Stimulated activated CD8-positive, alpha-beta memory T cell treated with anti-CD3 and anti-CD28 coated beads, Interleukin-7, amount 100 ng/mL, for 1 hour (primary cell): ENCODE results near the gene MARVELD3.

Source experiments
- DNase-seq, 2 donors: peaks; one replicate each; pipeline ENCODE4 v3.0.0-alpha.2; 2020; ENCODE audit warnings: low read depth in 2 of 2

The MARVELD3 gene

DNA sequence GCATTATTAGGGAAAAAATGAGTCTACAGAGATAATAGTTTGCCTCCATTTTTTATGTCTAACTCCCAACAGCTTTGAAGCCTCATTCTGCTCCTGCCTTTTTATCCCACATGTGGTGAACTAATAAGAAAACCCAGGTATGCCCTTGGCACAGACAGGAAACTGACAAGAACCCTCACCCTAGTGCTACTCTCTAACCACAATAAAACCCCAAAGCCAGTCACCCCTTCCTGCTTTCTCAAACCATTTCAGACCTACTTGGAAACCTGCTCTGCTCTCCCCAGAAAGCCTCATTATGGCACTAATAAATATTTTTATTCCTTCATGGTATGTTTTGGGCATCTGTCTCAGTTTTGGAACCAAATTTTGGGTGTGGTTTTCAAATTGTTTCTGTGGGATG, 3.9 kb upstream of the MARVELD3 start:
- no peak for DNase-seq

DNA sequence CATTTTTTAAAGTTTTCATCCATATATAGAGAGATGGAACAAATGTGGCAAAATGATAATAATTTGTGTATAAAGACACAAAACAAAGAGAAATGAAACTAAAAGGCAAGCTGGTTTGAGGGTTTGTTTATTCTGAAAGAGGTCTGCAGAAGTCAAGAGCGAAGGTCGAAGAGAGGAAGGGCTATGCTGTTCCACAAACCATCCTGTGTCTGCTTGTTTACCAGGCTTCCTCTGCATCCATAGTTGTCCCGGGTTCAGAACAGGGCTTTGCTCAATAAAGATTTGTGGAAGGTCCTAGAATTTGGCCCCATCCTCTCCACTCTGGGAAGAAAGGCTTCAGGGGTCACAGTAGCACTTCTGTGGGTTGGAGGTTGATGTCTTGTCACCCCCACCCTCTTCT, 2.4 kb upstream of the MARVELD3 start:
- no peak for DNase-seq

DNA sequence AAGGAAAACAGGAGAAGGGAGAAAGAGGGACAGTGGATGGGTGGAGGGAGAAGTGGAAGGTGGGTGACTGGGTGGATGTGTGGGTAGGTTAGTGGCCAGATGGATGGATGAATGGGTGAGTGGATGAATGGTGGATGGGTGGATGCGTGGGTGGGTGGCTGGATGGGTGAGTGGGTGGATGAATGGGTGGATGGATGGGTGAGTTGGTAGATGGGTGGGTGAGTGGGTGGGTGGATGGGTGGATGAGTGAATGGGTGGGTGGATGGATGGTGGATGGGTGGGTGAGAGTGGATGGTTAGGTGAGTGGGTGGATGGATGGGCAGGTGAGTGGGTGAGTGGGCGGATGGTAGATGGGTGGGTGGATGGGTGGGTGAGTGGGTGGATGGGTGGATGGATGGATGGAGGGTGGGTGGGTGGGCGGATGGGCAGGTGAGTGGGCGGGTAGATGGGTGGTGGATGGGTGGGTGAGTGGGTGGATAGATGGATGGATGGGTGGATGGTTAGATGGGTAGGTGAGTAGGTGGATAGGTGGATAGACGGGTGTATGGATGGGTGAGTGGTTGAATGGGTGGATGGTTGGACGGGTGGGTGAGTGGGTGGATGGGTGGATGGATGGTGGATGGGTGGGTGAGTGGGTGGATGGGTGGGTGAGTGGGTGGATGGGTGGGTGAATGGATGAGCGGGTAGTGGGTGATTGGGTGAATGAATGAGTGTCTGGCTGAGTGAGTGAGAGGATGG, 702 bp upstream of the MARVELD3 start:
- DNase-seq: no peak

DNA sequence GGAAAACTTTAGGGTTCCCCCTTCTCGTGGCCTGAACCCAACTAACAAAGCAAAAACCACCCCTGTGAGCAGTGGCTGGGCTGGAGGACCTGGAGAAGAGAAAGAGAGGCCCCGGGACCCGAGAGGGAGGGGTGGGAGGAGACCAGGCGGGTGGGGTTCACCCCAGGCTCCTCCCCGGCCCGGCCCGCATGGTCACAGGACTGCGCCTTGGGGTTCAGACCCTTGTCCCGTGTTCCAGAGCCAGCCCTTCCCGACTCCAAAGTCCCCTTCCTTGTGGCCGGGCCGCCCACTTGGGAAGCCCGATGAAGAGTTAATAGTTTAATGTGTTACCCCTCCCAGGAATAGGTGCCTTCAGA, 852 bp downstream of the MARVELD3 start:
- no peak for DNase-seq

DNA sequence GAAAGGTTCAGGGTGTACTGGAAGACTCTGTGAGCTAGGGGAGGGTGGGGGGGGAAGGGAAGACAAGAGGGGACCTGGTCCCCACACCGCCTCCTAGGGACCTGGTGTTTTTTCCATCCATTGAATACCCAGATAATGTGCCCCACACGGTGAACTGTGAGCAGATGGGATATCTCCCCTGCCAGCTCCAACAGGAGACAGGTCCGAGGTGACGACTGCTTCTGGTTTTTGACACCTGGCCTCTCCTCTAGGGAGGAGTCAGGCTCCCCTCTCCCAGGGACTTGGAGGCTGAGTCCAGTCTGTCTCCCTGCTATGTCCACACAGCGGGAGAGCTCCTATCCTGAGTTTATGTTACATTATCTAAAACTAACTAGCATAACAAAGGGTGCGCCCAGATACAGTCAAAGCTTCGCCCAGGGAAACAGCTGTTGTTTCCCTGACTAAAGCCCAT, 1.8 kb downstream of the MARVELD3 start:
- DNase-seq: no peak

DNA sequence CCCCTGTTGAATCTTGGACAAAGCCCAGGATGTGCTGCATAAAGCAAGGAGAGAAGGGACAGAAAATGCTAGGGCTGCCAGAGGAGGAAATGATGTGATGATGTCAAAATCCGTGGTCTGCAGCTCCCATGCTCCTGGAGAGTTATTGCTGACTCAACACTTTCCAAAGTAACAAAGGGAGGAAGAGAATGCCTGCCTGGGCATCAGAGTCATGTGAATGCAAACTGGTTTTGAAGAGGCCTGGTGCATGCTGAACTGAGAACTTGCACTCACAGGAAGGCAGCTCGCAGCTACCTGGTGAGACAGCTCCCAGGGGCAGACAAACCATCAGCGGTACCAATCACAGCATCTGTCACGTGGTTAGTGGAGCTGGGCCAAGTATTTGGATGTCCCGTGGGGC, 2.8 kb downstream of the MARVELD3 start:
- DNase-seq: no peak

DNA sequence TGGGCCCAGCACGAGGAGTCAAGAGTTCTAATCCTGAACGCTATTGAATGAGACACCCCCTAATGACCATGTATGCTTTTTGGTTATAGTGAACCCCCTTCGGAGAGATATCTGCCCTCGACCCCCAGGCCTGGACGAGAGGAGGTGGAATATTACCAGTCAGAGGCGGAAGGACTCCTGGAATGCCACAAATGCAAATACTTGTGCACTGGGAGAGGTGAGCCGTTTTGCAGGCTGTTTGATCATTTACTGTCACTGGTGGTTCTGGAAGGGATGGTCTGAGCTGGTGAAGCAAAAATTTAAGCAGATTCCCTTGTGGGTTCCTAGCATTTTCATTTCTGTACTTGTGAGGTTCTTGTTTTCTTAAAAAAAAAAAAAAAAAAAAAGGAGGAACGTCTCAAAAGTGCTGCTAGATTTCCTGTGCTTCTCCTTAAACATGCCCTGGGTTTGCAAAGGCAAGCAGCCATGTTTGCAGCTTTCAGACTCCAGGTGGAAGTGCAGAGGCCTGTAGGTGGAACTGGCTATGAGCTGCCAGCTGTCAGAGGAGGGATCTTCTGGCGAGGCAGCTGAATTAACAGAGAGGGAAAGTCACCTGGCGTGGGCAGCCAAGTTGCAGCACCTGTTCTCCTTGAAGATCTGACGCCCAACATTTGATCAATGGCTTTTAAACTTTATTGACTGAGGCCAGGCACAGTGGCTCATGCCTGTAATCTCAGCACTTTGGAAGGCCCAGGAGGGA, 3.5 kb downstream of the MARVELD3 start:
- no peak for DNase-seq

DNA sequence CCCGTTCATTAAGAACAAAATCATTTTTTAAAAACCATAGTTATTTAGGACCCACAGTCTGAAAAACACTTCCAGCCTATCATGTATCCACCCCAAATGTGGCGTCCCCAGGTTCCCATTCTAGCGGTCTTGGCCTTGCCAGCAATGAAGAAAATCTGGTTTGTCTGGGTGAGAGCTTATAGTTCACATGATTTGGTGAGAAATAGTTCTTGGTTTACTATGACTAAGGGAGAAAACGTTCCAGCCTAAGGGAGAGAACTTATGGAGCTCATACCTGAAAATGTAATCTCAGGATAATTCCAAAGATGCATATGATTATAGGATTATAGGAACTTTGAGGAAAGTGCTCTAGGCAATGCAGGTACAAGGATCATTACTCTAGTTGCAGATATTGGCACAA, 4.8 kb downstream of the MARVELD3 start:
- no peak for DNase-seq

DNA sequence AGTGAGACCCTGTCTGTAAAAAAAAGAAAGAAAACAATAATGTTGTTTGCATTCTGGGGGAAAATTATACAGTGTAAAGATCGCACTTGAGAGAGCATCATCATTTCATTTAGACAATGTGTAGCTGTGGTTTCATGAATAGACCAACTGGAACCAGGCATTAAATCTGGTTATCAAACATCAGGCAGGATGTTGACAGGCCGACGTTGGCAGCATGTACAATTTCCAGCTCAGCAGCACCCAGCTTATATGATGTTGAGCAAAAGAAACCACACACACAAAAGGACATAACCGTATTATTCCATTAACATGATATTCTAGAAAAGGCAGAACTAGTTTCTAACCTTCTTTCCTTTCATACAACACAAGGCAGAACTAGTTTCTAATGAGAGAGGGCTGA, 5.8 kb downstream of the MARVELD3 start:
- no peak for DNase-seq

DNA sequence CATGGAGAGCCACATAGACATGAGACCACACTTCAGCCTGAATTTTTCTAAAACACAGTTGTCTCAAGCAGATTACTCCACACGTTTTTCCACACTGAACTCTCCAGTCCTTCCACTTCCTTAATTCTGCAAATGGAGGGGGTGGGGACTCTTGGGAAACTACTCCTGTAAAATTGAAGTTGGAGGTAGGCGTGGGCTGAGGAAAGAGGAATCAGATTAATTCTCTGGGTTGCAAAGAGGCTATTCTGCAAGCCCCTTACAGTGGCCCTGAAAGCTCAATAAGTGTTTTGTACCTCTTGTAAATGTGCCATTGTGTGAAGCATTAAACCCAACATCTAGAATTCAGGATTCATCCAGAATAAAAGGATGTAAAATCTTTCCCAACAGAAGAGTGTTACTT, 9.6 kb downstream of the MARVELD3 start:
- DNase-seq: no peak

DNA sequence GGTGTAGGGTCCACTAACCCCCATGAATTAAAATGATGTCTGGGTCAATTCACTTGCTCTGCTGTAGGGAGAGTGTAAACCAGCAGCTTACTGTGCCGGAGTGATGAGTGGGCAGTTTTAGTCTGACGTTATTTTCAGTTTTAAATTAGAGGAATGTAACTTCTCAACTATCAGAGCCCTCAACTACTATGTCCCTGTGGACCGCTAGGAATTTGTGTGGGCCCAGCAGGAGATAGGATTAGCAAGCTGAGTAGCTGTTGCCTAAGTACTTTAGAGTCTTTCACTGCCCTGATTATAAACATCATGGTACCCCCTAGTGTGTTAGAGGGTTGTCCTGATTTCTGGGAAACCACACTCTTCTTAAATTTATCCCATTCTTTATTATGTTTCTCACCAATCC, 11.4 kb downstream of the MARVELD3 start:
- no peak for DNase-seq

DNA sequence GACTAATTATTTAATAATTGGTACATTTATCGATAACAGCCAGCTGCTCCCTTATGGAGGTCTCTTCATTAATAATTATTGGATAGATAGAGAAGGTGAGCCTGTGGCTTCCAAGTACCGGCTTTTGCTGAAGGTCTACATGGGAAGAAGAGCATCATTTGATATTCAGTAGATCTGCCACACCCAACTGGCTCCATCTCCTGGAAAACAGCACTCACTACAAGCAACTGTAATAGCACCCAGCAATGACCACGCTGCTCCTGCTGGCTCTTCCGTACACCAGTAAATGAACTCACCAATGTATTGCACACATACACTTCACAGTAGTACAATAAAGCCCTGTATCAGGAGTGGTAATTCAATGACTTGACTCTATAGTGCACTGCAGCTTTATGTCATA, 19.5 kb downstream of the MARVELD3 start:
- DNase-seq: no peak

DNA sequence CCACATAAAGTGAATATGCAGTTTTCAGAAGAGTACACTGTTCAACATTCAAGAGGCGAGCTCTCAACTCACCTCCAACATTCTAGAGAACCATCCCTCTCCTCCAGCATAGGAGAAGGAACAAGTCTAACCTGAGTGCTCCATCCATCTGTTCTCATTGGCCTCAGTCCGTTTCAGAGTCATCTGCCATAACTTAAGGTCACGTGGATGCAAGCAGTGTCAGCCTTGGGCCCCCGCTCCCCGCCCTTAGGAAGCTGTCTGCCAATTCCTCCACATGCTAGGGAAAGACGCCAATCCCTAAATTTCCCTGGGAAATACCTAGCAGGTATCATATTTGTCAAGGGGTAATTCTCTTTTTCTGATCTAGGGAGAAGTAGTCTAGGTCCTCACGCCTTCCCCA, 21.4 kb downstream of the MARVELD3 start:
- DNase-seq: no peak

DNA sequence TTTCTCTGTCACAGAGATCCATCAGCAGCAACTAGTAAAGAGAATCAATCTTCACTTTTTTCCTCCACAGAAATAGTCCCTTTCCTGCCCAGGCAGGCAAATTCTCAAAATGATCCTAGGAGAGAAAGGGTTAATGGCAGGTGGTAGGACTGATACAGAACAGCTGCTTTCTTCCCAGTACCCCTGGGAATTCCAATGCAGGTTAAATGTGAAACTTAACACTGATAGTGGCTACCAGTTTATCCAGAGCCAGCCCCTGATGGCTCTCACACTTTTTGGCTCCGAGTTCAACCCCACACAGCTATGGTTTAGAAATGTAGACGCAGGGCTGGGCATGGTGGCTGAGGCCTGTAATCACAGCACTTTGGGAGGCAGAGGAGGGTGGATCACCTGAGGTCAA, 22.2 kb downstream of the MARVELD3 start:
- no peak for DNase-seq

DNA sequence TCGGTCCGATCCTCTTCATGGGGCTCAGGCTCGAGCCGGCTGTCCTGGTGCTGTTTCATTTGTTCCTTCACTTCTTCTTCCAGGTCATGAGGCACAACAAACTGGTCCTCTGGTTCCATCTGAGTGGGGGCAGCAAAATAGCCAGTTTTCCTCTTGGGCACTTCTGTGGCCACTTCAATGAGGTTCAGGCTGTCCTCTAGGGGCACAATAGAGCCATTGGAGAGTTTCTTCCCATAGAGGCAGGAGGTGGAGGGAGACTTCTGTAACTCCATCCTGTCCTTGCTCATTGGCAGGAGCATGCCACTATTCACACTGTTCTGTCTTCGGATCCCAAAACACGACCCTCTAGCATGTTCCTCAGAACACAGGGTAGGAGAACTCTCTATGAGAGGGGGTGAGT, 22.9 kb downstream of the MARVELD3 start:
- DNase-seq: no peak

DNA sequence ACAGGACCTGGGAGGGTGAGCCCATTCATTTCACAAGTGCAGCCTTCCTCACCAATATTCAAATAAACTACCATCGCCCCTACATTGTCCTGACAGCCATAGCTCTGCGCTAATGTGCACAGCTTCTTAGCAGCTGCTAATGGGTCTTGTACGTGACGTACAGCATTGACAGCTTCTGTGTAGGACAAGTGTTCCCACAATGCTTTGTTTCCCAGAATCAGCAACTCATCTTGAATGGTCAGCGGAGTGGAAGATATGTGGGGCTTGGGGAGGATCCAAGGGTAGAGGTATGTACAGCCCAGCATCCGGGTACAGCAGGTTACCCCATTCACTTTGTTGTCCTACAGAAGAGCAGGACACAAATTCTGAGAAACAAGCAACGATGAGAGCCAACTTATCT, 23.7 kb downstream of the MARVELD3 start:
- DNase-seq: no peak

DNA sequence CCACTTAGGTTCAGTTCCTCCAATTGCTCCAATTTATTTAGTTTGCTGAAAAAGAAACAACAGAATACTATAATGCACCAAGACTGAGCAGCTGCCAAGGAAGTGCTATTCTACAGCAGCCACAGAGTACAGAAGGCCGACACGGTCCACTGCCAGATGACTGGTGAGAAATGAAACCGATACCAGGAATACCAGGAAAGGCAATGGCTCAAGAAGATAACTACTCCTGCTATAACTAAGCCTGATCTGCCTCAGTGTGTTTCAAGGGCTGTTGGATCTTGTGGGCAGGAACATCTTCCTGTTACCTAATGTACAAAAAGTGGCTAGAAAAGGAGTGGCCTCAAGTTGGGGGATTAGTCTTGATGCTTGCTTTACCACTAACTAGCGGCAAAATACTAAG, 32.8 kb downstream of the MARVELD3 start:
- DNase-seq: no peak

DNA sequence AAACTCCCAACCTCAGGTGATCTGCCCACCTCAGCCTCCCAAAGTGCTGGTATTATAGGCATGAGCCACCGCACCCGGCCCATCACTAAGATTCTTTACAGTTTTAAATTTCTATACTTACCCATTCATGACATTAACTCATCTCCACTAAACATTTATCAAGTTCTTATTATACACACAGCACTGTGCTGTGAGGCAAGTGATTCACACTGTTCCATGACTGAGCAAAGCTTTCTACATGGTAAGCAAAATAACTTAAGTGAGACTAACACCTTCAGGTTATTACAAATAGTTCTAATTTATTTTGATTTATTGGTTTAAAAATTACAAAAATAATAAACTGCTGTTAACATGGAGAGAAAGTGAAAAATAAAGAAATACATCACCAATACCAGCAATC, 33.5 kb downstream of the MARVELD3 start:
- DNase-seq: no peak

DNA sequence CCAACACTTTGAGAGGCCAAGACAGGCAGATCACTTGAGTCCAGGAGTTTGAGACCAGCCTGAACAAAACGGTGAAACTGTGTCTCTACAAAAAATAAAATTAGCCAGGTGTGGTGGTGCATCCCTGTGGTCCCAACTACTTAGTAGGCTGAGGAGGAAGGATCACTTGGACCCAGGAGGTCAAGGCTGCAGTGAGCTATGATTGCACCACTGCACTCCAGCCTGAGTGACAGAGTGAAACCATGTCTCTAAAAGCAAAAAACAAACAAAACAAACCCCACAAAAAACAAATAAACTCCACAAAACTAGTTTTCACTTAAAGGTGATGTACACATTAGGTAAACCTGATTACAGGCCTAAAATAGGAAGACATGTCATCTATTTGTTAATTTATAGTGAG, 40.3 kb downstream of the MARVELD3 start:
- no peak for DNase-seq

DNA sequence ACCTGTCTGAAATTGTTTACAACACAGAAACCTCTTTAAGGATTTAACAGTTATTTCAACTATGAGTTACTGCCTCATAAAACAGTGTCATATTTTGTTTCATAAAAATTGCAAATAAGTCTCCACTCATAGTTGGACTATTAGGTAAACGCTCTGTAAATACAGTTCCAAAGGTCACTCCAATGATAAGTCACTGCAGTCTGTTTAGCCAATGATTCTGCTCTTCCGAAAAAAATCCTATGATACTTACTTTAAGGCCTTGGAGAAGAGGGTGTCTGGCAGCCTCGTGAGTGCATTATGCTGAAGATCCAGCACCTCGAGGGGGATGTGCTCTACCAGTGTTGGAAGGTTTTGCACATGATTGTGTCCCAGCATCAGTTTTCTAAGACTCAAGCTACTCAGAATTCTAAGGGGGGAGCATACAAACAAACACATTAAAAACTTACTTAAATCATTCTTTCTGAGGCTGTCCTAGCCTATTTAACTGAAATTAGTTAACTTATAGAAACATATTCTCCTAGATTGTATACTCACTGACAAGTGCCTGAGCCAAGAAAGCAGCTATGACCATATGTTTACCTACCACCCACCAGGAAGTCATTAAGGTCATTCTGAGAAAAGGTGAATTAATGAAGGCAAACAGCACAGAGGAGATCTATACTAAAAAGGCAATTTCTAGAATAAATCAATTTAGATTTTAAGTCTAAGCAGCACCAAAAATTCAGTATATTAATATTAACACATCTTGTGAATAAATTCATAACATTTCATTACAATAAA, 41.1 kb downstream of the MARVELD3 start:
- DNase-seq: no peak

DNA sequence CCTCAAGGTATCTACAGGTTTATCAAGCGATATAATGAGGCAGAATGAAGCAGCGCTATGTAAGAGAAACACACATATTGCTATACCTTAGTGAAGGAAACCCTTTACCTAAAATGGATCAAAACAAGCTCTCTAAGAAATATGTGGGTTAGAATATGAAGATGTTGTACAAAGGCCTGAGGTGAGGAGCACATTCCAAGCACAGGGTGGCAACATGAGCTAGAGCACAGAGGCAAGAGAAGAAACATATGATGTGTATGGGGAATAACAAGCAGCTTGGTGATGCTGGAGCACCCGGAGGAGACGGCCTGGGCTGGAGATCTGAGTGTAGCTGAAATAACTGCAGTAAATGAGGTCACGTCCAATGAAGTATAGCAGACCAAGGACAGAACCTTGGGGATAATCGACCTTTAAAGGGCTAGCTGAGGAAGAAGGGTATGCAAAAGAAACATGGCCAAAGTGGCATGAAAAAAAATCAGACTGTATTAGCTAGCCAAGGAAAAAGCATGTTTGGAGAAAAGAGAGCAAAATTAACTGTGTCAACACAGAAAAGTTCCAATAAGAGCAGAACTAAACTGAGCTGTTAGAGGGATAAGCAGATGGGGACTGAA, 44.0 kb downstream of the MARVELD3 start:
- no peak for DNase-seq

DNA sequence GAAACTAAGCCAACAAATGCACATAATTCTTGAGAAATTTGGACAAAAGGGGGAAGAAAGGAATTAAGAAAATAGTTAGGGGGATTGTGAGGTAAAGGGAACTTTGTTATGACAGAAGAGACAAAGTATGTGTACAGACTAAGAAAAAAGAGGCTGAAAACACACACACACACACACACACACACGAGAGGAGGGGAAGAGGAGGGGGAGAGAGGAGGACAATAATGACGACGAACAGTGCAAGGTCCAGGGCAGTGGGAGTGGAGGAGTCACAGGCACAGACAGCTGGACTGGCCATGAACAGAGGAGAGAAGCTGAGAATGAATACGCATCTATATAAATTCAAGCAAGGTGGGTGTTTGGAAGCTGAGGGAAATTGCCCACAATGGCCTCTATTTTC, 44.6 kb downstream of the MARVELD3 start:
- no peak for DNase-seq
